Left forelimb (tissue), 1 donor: ENCODE measurements around the gene WDR36.

ENCODE experiments used
- DNase-seq: peaks from one replicate; pipeline ENCODE4 v3.0.0-alpha.2; 2018; ENCODE audit warnings: low spot score

WDR36 gene

GRCh38 chr5:111106320-111106948 is 14.3 kb downstream of the WDR36 start:
- DNase-seq: no peak

- no peak for DNase-seq
Measured at GRCh38 chr5:111107371-111107770, 15.2 kb downstream of the WDR36 start.

- DNase-seq: no peak
Measured at GRCh38 chr5:111111956-111112355, 19.8 kb downstream of the WDR36 start.

DNA sequence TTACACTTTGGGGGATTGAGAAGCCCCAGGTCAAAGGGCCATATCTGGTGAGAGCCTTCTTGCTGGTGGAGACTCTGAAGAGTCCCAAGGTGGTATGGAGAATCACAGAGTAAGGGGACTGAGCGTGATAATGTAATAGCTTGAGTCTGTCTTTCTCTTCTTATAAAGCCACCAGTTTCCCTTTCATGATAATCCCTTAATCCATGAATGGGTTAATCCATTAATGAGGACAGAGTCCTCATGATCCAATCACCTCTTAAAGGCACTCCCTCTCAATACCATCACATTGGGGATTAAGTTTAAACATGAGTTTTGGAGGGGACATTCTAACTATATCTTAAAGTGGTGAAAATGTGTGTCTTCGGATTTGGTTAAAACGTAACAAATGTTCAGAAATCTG is 21.5 kb downstream of the WDR36 start:
- no peak for DNase-seq

DNA sequence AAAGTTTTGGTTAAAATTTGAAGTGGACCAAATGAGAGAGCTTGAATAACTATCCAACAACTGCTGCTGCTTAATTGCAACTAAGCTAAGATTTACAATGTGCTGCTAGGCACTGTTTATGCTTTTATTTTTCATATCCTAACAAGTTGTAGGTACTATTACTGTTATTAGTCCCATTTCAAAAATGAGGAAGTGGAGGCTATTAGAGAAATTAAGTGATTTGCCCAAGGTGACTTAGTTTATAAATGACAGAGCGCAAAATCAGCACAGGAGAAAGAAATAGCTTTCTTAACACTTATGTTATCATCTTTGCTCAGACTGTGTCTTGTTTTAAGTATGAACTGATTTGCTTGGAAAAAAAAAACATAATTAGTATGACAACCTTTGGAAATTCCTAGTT is 23.1 kb downstream of the WDR36 start:
- DNase-seq: no peak

DNA sequence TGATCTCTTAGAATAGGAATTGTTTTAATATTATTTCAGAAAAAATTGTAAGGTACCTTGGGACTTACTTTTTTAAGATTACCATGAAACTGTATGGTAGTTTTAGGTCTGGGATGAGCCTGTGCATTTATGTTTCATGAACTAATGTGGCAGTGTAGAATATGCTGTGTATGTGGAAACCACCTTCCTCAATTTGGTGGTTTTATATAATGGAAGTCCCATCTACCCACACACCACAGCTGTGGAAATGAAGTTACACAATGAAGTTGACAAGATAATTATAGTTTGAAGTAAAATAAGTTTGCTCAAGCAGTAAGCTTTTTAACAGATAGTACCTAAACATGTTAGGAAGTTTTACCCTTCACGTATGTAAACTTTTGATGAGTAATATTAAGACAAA is 24.4 kb downstream of the WDR36 start:
- no peak for DNase-seq

GRCh38 chr5:111117136-111117535 is 25.0 kb downstream of the WDR36 start:
- no peak for DNase-seq

DNA sequence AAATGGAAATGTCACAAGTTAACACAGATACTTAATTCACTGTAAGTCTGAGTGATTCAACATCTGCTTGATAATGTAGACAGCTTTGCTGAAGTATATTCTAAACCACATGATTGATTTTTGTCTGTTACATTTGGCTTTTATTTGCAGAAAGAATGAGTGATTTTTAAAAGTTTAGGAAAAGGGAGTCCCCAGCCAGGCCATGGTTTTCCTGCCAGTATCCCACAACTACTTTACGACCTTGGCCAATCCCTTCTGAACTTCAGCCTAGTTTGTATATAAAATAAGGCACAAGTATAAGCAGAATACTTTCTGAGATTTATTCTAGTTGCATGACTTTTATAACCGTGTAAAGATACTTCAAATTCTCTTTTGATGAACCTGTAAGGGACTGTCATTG is 27.1 kb downstream of the WDR36 start:
- no peak for DNase-seq

DNA sequence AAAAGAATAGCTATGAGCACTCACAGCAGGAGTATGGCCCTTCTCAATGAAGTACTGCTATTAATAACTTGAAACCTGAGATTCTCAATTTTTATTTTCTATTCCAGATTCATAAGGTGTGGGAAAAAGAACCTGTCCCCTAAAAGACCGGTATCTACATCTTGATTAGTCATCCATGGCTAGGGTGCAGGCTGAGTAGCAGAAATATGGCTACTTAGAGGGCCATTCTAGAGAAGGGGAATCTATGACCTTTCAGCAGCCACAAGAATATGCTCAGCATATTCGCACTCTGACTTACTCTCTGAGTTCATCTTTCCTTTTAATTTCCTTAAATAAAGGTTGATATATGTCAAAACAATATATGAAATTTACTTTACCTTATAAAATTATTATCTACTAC is 27.7 kb downstream of the WDR36 start:
- DNase-seq: no peak

GRCh38 chr5:111120911-111121310 is 28.8 kb downstream of the WDR36 start:
- no peak for DNase-seq

DNA sequence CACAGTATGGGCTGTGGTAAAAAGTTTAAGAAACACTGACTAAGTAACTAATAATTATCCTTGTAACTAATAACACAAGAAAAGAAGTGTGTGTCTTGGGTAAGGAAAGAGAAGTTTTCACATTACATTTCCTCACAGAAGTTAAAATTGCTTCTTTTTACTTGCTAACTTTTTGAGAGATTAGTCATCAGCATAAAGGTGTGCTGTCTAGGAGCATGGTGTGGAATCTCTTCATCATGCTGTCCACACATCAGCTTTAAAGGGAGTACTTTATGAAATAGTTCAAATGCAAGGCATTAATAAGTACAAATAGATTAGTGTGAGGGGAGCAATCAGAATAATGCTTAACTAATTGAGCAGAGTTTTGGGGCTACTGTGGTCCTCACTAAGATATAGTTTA is 29.8 kb downstream of the WDR36 start:
- DNase-seq: no peak

DNA sequence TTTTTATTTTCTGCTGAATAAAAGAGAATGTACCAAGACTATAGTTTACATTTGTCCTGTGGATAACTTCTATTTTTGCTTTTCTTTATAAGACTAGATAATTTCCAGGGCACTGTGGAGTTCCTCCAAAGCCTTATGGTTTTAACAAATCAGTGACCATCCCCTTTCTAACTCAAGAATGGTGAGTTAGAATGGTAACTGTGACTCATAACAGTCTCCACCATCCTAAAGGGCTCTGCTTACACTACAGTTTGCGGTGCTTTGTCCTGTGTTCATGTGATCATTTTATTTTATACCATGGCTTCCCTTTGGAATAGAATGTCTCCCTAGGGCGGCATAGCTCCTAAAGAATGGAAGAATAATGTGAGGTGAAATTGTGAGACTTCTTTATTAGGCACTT is 30.2 kb downstream of the WDR36 start:
- DNase-seq: no peak

DNA sequence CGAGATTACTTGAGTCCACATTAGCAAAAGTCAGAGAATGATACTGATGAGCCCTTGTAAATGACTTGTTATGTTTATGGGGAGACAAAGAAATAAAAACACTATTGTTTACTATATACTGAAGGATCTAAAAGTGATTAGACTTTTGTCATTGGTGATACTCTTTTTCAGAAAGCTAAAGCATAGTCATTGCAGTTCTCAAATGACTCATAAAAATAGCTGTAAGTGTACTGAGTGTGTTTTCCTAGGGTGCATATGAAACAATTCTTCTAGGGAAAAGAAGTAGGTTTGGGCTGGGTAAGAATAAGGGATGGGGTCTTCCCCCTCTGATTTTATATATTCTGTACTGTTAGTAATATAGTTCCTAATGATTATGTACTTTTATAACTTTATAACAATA is 32.6 kb downstream of the WDR36 start:
- DNase-seq: no peak

GRCh38 chr5:111126896-111127295 is 34.7 kb downstream of the WDR36 start:
- DNase-seq: no peak

GRCh38 chr5:111127453-111128195 is 35.5 kb downstream of the WDR36 start:
- DNase-seq: no peak

DNA sequence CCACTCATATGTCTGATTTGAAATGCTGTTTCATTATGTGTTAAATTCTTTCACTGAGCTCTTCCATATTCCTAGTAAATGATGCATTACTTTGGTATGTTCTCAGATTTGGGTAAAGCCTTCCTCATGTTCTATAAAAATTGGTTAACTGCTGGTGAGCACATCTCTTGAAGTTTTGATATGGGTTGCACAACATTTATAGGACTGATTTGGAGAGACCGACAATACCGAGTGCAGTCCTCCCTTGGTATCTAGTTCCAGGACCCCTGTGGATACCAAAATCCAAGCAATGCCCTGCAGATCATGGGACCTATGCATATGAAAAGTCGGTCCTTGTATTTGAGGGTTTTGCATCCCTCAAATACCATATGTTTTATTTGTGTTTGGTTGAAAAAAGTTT is 37.8 kb downstream of the WDR36 start:
- DNase-seq: no peak

GRCh38 chr5:111131356-111131755 is 39.2 kb downstream of the WDR36 start:
- no peak for DNase-seq

DNA sequence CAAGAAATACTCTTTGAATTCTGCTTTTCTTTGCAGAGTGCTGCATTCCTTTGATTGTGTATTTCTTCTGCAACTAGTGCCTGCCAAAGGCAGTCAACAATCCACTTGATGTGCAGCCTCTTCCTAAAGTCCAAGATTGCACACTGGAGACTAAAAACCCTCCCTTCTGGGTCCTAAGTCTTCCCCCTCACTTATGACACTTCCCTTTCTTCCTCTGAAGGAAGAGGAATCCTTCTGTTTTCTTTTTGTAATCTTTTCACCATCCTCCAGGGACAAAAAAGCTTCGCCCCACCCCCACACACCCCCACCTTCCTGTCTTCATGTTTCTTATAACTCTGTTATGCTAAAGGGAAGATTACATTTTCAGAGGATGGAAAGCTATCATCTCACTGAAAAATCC is 39.9 kb downstream of the WDR36 start:
- no peak for DNase-seq

GRCh38 chr5:111132731-111133435 is 40.7 kb downstream of the WDR36 start:
- no peak for DNase-seq

GRCh38 chr5:111133436-111133751 is 41.2 kb downstream of the WDR36 start:
- DNase-seq: no peak

DNA sequence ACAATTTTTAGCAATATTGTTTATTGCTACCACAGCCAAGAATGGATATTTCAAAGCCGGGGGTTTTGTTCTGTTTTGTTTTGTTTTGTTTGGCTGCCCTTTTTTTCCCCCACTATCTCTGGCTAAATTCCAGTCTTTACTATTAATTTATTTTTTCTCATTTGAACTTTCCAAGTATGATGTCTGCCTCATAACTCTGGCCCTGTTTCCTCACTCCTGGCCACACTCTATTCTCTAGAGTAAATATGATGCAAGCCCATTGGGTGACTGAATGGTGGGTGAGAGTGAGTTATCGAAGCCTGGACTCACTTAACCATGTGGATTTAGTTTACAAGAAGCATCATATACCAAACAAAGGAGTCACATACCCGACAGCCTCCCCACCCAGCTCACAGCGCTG is 41.9 kb downstream of the WDR36 start:
- no peak for DNase-seq

DNA sequence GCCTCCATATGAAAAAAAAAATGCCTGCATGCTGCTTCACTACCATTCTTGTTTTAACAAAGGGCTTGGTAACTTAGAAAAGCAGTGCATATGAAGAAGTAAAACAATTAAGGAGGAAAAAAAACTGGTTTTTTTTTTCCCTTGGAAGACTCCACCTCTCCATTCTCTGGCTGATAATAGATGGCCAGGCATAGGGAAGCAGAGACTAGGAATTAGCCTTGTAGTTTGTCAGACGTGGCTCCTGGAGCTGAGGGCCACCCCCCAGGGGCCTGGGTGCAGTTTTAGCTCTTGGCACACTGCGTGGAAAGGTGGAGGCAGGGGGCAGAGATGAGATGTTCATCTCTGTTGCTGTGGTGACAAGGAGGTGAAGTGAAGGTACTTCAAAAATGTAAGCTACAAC is 42.7 kb downstream of the WDR36 start:
- DNase-seq: no peak

DNA sequence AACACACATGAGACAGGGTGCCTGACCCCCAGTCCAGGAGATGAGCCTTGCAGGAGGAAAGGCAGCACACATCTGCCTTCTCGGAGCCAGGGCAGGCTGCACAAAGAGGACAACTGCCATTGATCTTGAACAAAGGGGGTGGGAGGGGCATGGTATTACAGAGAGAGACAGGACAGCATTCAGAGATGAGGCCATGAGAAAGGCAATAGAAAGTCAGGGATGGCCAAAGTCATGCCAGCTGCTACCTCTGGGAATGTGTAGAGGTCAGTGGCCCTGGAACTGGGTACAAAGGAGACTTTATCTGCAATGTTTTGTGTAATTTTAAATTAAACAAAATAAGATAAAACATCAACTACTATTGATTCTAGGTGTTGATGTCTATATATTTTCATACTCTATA is 43.2 kb downstream of the WDR36 start:
- DNase-seq: no peak

GRCh38 chr5:111135946-111136345 is 43.8 kb downstream of the WDR36 start:
- no peak for DNase-seq
